ENCODE measurements around the gene IL1A. TPM values are rescaled to one million over a fixed set of nuclear protein-coding genes. Genes with fewer than 3 reads are reported as not detected.

IL1A gene
- polyA plus RNA-seq, 4 donors: 0.06 to 0.24 TPM; not detected in 2

DNA sequence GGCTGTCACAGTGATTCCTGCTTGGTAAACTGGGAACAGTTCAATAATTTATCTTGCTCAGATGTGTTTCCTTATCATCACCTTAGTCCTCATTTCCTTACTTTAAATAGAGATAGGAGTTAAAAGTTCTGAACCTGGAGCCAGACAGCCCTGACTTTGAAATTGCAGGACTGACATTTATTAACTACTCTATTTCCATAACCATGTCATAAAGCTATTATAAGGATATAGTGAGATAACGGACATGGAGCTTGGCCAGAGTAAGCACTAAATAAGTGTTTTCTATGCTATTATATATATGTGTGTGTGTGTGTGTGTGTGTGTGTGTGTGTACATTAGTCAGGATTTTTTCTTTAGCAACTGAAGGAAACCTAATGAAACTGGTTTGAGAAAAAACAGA lies 50.4 kb downstream of the IL1A start:
- peak overlapping the region in 1 of 3 donors; percentile 55 for H3K27ac ChIP-seq (ENCODE audit: low read depth in 1 of 3, low read length in 2 of 3)
- 18 to 50% (median 32%) methylated on average over 1 of the region's 1 CpG for WGBS, 3 donors
- peaks cover 3 to 36% (median 6%) of the 10 kb centered on the region in 3 donors for H3K4me1 ChIP-seq (ENCODE audit: control insufficient read depth in 3 of 3, insufficient read depth in 2 of 3, low read depth in 1 of 3, low read length in 2 of 3)
- peak; percentile 81 to 88 for DNase-seq
- no peaks in the 10 kb centered on the region for H3K27me3 ChIP-seq (ENCODE audit: control insufficient read depth in 3 of 3, insufficient read depth in 3 of 3, low read length in 3 of 3)
- no peaks in the 10 kb centered on the region for H3K9me3 ChIP-seq (ENCODE audit: control insufficient read depth in 2 of 2, insufficient read depth in 1 of 2, low read depth in 1 of 2, low read length in 1 of 2)
- H3K4me3 ChIP-seq (ENCODE audit: low read depth in 1 of 3, low read length in 3 of 3): no peak overlapping the region
- H3K36me3 ChIP-seq (ENCODE audit: control insufficient read depth in 3 of 3, insufficient read depth in 2 of 3, low read depth in 1 of 3, low read length in 3 of 3): no peaks in the 10 kb centered on the region
- no peak for FAIRE-seq

DNA sequence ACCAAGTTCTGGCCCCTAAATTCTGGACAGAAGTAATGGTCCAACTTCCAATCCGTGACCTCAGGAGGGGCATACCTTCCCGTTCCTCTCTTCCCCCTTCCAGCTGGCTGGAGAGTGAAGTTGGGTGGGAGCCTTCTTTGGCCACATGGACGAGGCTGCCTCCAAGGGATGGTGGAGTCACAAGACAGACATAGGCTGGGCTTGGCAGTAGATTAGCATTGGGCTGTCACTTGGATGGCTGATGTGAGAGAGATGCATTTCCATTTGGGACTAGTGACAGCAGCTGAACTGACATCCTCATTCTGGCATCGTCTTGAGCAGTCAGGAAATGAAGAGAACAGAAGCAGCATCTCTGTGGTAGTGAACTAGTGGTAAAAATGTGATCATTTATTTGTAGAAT lies 50.8 kb downstream of the IL1A start:
- FAIRE-seq: no peak
- no peak for DNase-seq
- peak overlapping the region in 1 of 3 donors; percentile 41 for H3K27ac ChIP-seq (ENCODE audit: low read depth in 1 of 3, low read length in 2 of 3)

GRCh38 chr2:112731479-112731878 lies 52.8 kb downstream of the IL1A start:
- no peak overlapping the region for H3K27ac ChIP-seq (ENCODE audit: low read depth in 1 of 3, low read length in 2 of 3)
- no peaks in the 10 kb centered on the region for H3K36me3 ChIP-seq (ENCODE audit: control insufficient read depth in 3 of 3, insufficient read depth in 2 of 3, low read depth in 1 of 3, low read length in 3 of 3)
- H3K4me3 ChIP-seq (ENCODE audit: low read depth in 1 of 3, low read length in 3 of 3): no peak overlapping the region
- no peaks in the 10 kb centered on the region for H3K9me3 ChIP-seq (ENCODE audit: control insufficient read depth in 2 of 2, insufficient read depth in 1 of 2, low read depth in 1 of 2, low read length in 1 of 2)
- DNase-seq (no peak), FAIRE-seq (no peak)
- H3K4me1 ChIP-seq (ENCODE audit: control insufficient read depth in 3 of 3, insufficient read depth in 2 of 3, low read depth in 1 of 3, low read length in 2 of 3): peaks cover 0 to 22% (median 3%) of the 10 kb centered on the region in 3 donors
- H3K27me3 ChIP-seq (ENCODE audit: control insufficient read depth in 3 of 3, insufficient read depth in 3 of 3, low read length in 3 of 3): no peaks in the 10 kb centered on the region
- WGBS, 3 donors: 67 to 87% (median 85%) methylated on average over 2 of the region's 2 CpGs

More for the DNA sequence above, 50.8 kb downstream of the IL1A start:
- Histone ChIP-seq H3K9me3 (ENCODE audit: control insufficient read depth in 2 of 2, insufficient read depth in 1 of 2, low read depth in 1 of 2, low read length in 1 of 2) (no peaks in the 10 kb centered on the region), H3K27me3 (ENCODE audit: control insufficient read depth in 3 of 3, insufficient read depth in 3 of 3, low read length in 3 of 3) (no peaks in the 10 kb centered on the region), H3K4me1 (ENCODE audit: control insufficient read depth in 3 of 3, insufficient read depth in 2 of 3, low read depth in 1 of 3, low read length in 2 of 3) (peaks cover 3 to 32% (median 6%) of the 10 kb centered on the region in 3 donors), H3K36me3 (ENCODE audit: control insufficient read depth in 3 of 3, insufficient read depth in 2 of 3, low read depth in 1 of 3, low read length in 3 of 3) (no peaks in the 10 kb centered on the region), H3K4me3 (ENCODE audit: low read depth in 1 of 3, low read length in 3 of 3) (no peak overlapping the region)
- WGBS, 3 donors: 21 to 42% (median 40%) methylated on average over 4 of the region's 4 CpGs

DNA sequence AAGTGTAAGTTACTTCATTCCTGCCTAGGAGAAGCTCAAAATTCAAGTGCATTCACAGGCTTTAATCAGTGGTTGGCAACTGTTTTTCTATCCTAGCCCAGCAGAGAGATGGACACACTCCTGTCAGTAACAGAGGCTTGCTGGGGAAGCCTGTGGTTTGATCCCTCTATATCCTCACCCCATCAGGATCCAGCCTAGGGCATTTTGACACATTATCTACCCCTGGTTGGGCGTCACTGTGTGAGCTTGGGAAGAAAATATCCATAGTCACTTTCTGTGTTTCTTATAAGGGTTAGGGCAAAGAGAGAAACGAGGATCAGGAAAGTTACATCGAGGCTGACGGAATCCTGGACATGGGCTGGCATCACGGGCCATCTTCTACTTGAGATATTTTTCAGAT lies 53.5 kb downstream of the IL1A start:
- Histone ChIP-seq H3K4me3 (ENCODE audit: low read depth in 1 of 3, low read length in 3 of 3) (no peak overlapping the region), H3K27me3 (ENCODE audit: control insufficient read depth in 3 of 3, insufficient read depth in 3 of 3, low read length in 3 of 3) (no peaks in the 10 kb centered on the region), H3K36me3 (ENCODE audit: control insufficient read depth in 3 of 3, insufficient read depth in 2 of 3, low read depth in 1 of 3, low read length in 3 of 3) (no peaks in the 10 kb centered on the region), H3K9me3 (ENCODE audit: control insufficient read depth in 2 of 2, insufficient read depth in 1 of 2, low read depth in 1 of 2, low read length in 1 of 2) (no peaks in the 10 kb centered on the region), H3K27ac (ENCODE audit: low read depth in 1 of 3, low read length in 2 of 3) (no peak overlapping the region), H3K4me1 (ENCODE audit: control insufficient read depth in 3 of 3, insufficient read depth in 2 of 3, low read depth in 1 of 3, low read length in 2 of 3) (peaks cover 0 to 28% (median 3%) of the 10 kb centered on the region in 3 donors)
- no peak for DNase-seq
- WGBS, 3 donors: 82 to 86% (median 85%) methylated on average over 5 of the region's 5 CpGs
- FAIRE-seq: no peak

DNA sequence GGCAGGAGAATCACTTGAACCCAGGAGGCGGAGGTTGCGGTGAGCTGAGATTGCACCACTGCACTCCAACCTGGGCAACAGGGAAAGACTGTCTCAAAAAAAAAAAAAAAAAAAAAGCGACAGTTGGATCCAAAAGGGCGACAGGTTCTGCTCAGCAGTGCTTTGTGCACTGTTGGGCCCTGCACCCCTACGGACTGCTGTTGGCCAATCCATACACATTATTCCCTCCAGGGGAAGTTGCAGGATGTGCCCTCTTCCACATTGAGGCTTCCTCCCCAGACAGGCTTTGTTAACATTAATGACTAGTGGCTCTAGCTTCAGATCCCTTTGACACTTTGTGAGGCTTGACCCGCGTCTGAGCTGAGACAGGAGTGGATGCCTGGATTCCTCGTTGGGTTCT lies 54.1 kb downstream of the IL1A start:
- Histone ChIP-seq H3K36me3 (ENCODE audit: control insufficient read depth in 3 of 3, insufficient read depth in 2 of 3, low read depth in 1 of 3, low read length in 3 of 3) (no peaks in the 10 kb centered on the region), H3K4me1 (ENCODE audit: control insufficient read depth in 3 of 3, insufficient read depth in 2 of 3, low read depth in 1 of 3, low read length in 2 of 3) (peaks cover 0 to 31% (median 3%) of the 10 kb centered on the region in 3 donors), H3K27me3 (ENCODE audit: control insufficient read depth in 3 of 3, insufficient read depth in 3 of 3, low read length in 3 of 3) (no peaks in the 10 kb centered on the region), H3K27ac (ENCODE audit: low read depth in 1 of 3, low read length in 2 of 3) (no peak overlapping the region), H3K4me3 (ENCODE audit: low read depth in 1 of 3, low read length in 3 of 3) (no peak overlapping the region), H3K9me3 (ENCODE audit: control insufficient read depth in 2 of 2, insufficient read depth in 1 of 2, low read depth in 1 of 2, low read length in 1 of 2) (no peaks in the 10 kb centered on the region)
- WGBS, 3 donors: 72 to 83% (median 78%) methylated on average over 7 to 8 of the region's 8 CpGs
- DNase-seq (no peak), FAIRE-seq (no peak)

- no peaks in the 10 kb centered on the region for H3K9me3 ChIP-seq (ENCODE audit: control insufficient read depth in 2 of 2, insufficient read depth in 1 of 2, low read depth in 1 of 2, low read length in 1 of 2)
- H3K27ac ChIP-seq (ENCODE audit: low read depth in 1 of 3, low read length in 2 of 3): no peak overlapping the region
- DNase-seq: no peak
- peaks cover 0 to 22% (median 3%) of the 10 kb centered on the region in 3 donors for H3K4me1 ChIP-seq (ENCODE audit: control insufficient read depth in 3 of 3, insufficient read depth in 2 of 3, low read depth in 1 of 3, low read length in 2 of 3)
- 38 to 48% (median 47%) methylated on average over 11 of the region's 11 CpGs for WGBS, 3 donors
- no peaks in the 10 kb centered on the region for H3K27me3 ChIP-seq (ENCODE audit: control insufficient read depth in 3 of 3, insufficient read depth in 3 of 3, low read length in 3 of 3)
- FAIRE-seq: no peak
- no peak overlapping the region for H3K4me3 ChIP-seq (ENCODE audit: low read depth in 1 of 3, low read length in 3 of 3)
- no peaks in the 10 kb centered on the region for H3K36me3 ChIP-seq (ENCODE audit: control insufficient read depth in 3 of 3, insufficient read depth in 2 of 3, low read depth in 1 of 3, low read length in 3 of 3)
These were observed 55.7 kb downstream of the IL1A start for GRCh38 chr2:112728378-112729175.

DNA sequence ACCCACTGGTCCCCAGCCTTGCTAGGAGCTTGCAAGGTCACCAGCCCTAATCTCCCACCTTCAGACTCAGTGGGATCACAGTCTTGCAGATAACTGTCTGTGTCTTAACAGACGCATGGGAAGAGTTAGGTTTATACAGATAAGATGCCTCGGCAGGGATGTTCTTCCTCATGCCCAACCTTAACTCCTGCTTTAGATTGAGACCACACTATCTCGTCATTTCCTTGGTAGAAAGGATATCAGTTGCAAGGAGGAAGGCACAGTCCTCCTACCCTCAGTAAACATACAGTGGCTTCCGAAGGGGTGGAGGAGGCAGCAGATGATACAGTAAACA lies 56.3 kb downstream of the IL1A start:
- WGBS, 3 donors: 47 to 61% (median 47%) methylated on average over 4 of the region's 4 CpGs
- Histone ChIP-seq H3K4me3 (ENCODE audit: low read depth in 1 of 3, low read length in 3 of 3) (no peak overlapping the region), H3K27ac (ENCODE audit: low read depth in 1 of 3, low read length in 2 of 3) (no peak overlapping the region), H3K36me3 (ENCODE audit: control insufficient read depth in 3 of 3, insufficient read depth in 2 of 3, low read depth in 1 of 3, low read length in 3 of 3) (no peaks in the 10 kb centered on the region), H3K9me3 (ENCODE audit: control insufficient read depth in 2 of 2, insufficient read depth in 1 of 2, low read depth in 1 of 2, low read length in 1 of 2) (no peaks in the 10 kb centered on the region), H3K4me1 (ENCODE audit: control insufficient read depth in 3 of 3, insufficient read depth in 2 of 3, low read depth in 1 of 3, low read length in 2 of 3) (peaks cover 0 to 19% (median 0%) of the 10 kb centered on the region in 3 donors), H3K27me3 (ENCODE audit: control insufficient read depth in 3 of 3, insufficient read depth in 3 of 3, low read length in 3 of 3) (no peaks in the 10 kb centered on the region)
- no peak for DNase-seq
- no peak for FAIRE-seq

- Histone ChIP-seq H3K4me3 (ENCODE audit: low read depth in 1 of 3, low read length in 3 of 3) (no peak overlapping the region), H3K27me3 (ENCODE audit: control insufficient read depth in 3 of 3, insufficient read depth in 3 of 3, low read length in 3 of 3) (no peaks in the 10 kb centered on the region), H3K4me1 (ENCODE audit: control insufficient read depth in 3 of 3, insufficient read depth in 2 of 3, low read depth in 1 of 3, low read length in 2 of 3) (peaks cover 0 to 15% (median 0%) of the 10 kb centered on the region in 3 donors), H3K9me3 (ENCODE audit: control insufficient read depth in 2 of 2, insufficient read depth in 1 of 2, low read depth in 1 of 2, low read length in 1 of 2) (no peaks in the 10 kb centered on the region), H3K27ac (ENCODE audit: low read depth in 1 of 3, low read length in 2 of 3) (no peak overlapping the region), H3K36me3 (ENCODE audit: control insufficient read depth in 3 of 3, insufficient read depth in 2 of 3, low read depth in 1 of 3, low read length in 3 of 3) (no peaks in the 10 kb centered on the region)
- 84 to 89% (median 85%) methylated on average over 18 to 19 of the region's 19 CpGs for WGBS, 3 donors
- DNase-seq (no peak), FAIRE-seq (no peak)
These were observed 56.8 kb downstream of the IL1A start for GRCh38 chr2:112727276-112728028.

Measured in small intestine (tissue), 7 donors.